Stimulated activated naive B cell treated with anti-CD40 and anti-IgM and Interleukin-4, amounts not matched to agents 10 μg/mL and 1 μg/mL and 100 μg/mL, for 72 hours (primary cell): Measurements from ENCODE around the gene RPN2.

ENCODE experiments used
- ATAC-seq, 2 donors: fragments of 150-1000 bp; cut with Tn5 transposase; replicated peaks; 2 replicates each; pipeline ENCODE4 v1.10.0; 2021; ENCODE audit warnings: moderate library complexity in 1 of 2
- DNase-seq: peaks from one replicate; pipeline ENCODE4 v3.0.0; 2021
- H3K27ac Mint-ChIP-seq: one replicate; pipeline ENCODE4 v1.8.0; 2022; ENCODE audit warnings: mild to moderate bottlenecking, mixed read lengths
- H3K27me3 Mint-ChIP-seq, 2 donors: one replicate each; pipeline ENCODE4 v1.8.0; 2022; ENCODE audit warnings: mixed read lengths in 2 of 2
- H3K36me3 Mint-ChIP-seq, 2 donors: one replicate each; pipeline ENCODE4 v1.8.0; 2022; ENCODE audit warnings: mixed read lengths in 2 of 2, mild to moderate bottlenecking in 1 of 2
- H3K4me1 Mint-ChIP-seq, 2 donors: one replicate each; pipeline ENCODE4 v1.8.0; 2022; ENCODE audit warnings: mixed read lengths in 2 of 2, mild to moderate bottlenecking in 1 of 2
- H3K4me3 Mint-ChIP-seq, 2 donors: one replicate each; pipeline ENCODE4 v1.8.0; 2022; ENCODE audit warnings: mild to moderate bottlenecking in 2 of 2, mixed read lengths in 2 of 2, moderate library complexity in 1 of 2
- H3K9me3 Mint-ChIP-seq, 2 donors: one replicate each; pipeline ENCODE4 v1.8.0; 2022; ENCODE audit warnings: mixed read lengths in 2 of 2, mild to moderate bottlenecking in 1 of 2

The RPN2 gene

DNA sequence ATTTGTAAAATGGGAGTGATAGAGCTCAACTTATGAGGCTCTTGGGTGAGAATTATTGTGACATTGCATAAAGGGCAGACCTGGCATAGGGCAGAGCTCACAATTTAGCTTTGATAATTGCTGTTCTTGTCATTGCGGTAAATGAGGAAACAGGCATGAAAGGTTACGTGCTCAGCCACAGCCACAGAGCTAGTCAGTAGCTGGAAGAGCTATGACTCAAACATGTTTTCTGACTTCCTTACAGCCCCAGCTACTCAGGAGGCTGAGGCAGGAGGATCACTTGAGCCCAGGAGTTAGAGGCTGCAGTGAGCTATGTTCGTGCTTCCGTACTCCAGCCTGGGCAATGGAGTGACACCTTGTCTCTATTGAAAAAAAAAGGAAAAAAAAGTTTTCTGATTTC lies 86.0 kb downstream of the RPN2 start:
- Mint-ChIP-seq H3K27me3 (peaks cover 7 to 13% of the 10 kb centered on the region in 2 donors), H3K4me1 (peaks cover 5 to 15% of the 10 kb centered on the region in 2 donors), H3K36me3 (no peaks in the 10 kb centered on the region), H3K4me3 (no peak overlapping the region), H3K9me3 (no peaks in the 10 kb centered on the region), H3K27ac (no peak overlapping the region)
- peak; percentile 95 to 96 for ATAC-seq
- peak; percentile 38 for DNase-seq

DNA sequence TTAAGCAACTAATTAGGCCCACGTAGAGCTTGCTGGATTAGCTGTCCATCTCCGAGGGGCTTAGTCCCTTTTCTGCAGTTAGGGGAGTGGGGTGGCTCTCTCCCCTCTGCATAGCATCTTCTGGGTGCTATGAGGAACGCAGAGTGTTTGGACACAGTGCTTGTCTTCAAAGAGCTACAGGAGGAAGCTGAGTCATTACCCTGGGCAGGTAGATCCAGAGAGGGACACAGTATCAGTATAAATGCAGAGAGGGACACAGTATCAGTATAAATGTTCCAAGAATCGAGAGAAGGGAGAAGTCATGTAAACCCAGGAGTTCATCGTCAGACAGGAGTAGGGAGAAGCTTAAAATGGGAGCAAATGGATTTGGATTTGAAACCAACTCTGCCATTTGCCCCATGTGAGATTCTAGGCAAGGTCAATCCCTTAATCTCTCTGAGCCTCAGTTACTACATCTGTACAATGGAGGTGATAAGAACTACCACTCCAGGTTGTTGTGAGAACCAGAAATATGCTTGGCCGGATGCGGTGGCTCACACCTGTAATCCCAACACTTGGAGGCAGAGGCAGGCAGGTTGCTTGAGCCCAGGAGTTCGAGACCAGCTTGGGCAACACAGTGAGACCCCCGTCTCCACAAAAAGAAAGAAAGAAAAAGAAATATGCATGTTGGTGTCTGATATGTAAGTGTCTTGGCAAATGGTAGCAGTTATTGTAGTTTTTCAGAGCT lies 88.0 kb downstream of the RPN2 start:
- Mint-ChIP-seq H3K27me3 (peaks cover 5 to 6% of the 10 kb centered on the region in 2 donors), H3K9me3 (no peaks in the 10 kb centered on the region), H3K4me3 (no peak overlapping the region), H3K36me3 (no peaks in the 10 kb centered on the region), H3K27ac (peak overlapping the region; percentile 79), H3K4me1 (peaks cover 19 to 34% of the 10 kb centered on the region in 2 donors)
- DNase-seq (no peak), ATAC-seq (no peak)

DNA sequence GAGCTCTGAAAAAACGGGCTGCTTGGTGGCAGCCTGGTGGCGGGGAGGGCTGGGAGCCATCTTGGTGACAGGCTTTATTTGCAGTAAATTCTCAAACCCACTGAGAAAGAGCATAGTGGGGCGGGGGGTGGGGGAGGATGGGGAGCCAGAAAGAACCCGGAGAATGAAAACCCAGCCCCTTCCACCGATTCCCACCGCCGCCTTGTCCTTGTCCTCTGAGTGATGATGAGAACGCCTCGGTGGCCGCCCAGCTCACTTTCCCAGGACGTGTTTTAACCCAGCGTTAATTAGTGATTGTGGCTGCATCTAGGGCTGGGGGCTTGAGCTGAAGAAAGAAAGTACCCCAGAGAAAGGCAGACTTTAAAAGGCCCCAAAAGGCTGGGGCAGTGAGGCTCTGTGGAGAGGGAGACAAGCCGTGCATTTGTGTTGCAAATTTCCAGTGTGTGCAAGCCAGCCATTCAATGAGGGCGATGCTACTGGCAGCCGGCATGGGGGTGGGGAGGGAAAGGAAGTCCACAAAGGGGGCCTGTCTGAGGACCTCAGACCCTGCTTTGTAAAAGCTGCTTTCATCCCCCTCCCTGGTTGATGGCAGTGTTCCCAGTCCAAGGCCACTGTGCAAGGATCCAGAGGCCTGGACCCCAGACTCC lies 88.7 kb downstream of the RPN2 start:
- ATAC-seq: no peak
- no peak for DNase-seq
- H3K4me3 Mint-ChIP-seq: no peak overlapping the region
- H3K27ac Mint-ChIP-seq: peak overlapping the region; percentile 79
- H3K4me1 Mint-ChIP-seq: peaks cover 20 to 40% of the 10 kb centered on the region in 2 donors
- H3K27me3 Mint-ChIP-seq: no peaks in the 10 kb centered on the region
- H3K9me3 Mint-ChIP-seq: no peaks in the 10 kb centered on the region
- H3K36me3 Mint-ChIP-seq: no peaks in the 10 kb centered on the region

DNA sequence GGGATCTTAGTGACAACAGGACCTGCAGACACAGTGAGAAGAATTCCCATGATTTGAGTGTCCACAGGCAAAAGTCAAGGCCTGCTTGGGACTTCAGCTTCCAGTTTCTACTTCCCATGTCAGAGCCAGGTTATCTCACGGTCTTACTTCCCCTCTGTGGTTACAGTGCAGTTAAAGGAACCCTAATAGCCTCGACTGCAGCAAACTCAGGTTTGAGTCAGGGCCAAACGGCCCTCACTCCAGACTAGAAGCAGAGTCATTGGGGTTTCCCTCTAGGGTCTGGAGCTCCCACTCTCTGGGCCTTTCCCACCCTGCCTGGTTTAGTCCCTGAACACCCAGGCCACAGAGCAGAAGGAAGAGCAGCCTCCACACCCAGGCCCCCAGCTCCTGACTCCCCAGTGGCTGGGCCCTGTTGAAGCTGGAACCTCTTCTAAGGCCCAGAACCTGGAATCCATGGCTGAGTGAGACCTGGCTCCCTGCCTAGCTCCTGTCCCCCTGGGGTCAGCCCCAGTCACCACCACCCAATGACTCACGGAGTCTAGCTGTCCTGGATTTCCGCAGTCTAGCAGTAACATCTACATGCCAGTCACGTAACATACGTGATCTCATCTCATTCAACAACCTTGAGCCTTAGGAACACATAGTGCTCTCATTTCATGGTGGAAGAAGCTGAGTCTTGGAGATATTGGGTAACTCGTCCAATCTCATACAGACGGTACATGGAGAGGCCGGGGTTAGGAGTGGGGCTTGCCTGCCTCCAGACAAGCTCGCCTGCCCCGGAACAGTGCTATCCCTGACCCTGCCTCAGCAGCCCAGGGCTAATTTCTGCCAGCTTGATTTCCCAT lies 91.7 kb downstream of the RPN2 start:
- ATAC-seq (peak; percentile 91 to 94), DNase-seq (peak; percentile 58)
- peak overlapping the region; percentile 70 for H3K27ac Mint-ChIP-seq
- H3K9me3 Mint-ChIP-seq: no peaks in the 10 kb centered on the region
- no peaks in the 10 kb centered on the region for H3K36me3 Mint-ChIP-seq
- H3K4me3 Mint-ChIP-seq: no peak overlapping the region
- peaks cover 38 to 62% of the 10 kb centered on the region in 2 donors for H3K4me1 Mint-ChIP-seq
- H3K27me3 Mint-ChIP-seq: no peaks in the 10 kb centered on the region

DNA sequence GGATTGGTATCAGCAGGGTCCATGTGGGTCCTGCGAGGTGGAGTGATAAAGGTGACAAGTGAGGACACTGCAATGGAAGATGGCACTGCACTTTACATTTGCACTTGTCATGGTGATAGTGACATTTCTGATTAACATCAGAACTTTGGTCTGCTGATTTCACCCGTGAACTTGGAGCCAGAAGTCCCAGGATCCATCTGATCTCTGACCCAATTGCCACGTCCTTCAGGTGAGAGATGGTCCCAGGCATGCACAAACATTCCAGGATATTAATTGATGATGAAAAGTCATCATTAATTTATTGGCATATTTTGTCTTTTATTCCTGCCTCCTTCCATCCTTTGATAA lies 92.3 kb downstream of the RPN2 start:
- no peak overlapping the region for H3K4me3 Mint-ChIP-seq
- peaks cover 42 to 67% of the 10 kb centered on the region in 2 donors for H3K4me1 Mint-ChIP-seq

DNA sequence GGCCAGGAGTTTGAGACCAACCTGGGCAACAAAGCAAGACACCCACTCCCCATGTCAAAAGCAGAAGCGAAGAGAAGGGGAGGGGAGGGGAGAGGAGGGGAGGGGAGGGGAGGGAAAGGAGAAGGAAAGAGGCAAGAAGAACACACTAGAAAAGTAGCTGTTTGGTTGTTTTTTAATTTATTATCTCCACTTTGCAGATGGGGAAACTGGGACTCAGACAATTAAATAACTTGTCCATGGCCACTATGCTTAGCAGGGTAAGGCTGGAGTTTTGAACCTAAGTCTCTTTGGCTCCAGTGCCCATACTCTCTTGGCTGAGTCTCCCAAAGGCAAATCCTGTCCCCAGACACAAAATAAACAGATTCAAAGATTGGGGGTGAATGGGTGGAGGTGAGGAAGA lies 94.9 kb downstream of the RPN2 start:
- H3K9me3 Mint-ChIP-seq: no peaks in the 10 kb centered on the region
- ATAC-seq: no peak
- H3K27me3 Mint-ChIP-seq: no peaks in the 10 kb centered on the region
- H3K27ac Mint-ChIP-seq: no peak overlapping the region
- H3K4me1 Mint-ChIP-seq: peaks cover 50 to 78% of the 10 kb centered on the region in 2 donors
- DNase-seq: no peak
- H3K36me3 Mint-ChIP-seq: no peaks in the 10 kb centered on the region
- H3K4me3 Mint-ChIP-seq: no peak overlapping the region

More for the DNA sequence above, 92.3 kb downstream of the RPN2 start:
- no peaks in the 10 kb centered on the region for H3K9me3 Mint-ChIP-seq
- ATAC-seq (no peak), DNase-seq (no peak)
- H3K27me3 Mint-ChIP-seq: no peaks in the 10 kb centered on the region
- H3K36me3 Mint-ChIP-seq: no peaks in the 10 kb centered on the region
- peak overlapping the region; percentile 70 for H3K27ac Mint-ChIP-seq

DNA sequence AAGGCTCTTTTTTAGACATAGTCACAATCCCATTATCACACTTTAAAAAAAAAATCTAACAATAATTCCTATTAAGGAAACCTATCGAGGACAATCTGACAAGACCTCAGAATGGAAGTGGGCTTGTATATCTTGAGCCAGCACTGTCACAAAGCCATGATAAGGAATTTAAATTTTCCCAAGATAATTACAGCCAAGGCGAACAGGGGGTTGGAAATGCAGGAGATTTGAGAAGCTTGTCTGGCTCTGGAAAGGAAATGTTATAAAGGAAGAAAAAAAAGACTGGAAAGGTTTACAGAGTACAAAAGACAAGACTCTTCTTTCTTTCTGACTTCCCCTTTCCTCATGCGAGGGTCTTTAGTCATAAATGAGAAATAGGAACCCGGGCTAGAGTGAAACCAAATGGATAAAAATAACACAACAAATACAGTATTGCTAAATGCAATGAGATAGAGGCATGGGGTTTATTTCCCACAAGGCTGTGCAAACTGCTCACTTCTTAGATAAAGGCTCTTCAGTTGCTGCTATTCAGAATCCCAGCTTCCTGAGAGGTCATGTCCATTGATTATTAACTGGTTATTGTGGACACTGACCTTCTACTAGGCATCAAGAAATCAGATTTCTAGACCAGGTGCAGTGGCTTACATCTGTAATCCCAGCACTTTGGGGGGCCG lies 95.9 kb downstream of the RPN2 start:
- H3K27me3 Mint-ChIP-seq: no peaks in the 10 kb centered on the region
- peak overlapping the region; percentile 86 for H3K27ac Mint-ChIP-seq

DNA sequence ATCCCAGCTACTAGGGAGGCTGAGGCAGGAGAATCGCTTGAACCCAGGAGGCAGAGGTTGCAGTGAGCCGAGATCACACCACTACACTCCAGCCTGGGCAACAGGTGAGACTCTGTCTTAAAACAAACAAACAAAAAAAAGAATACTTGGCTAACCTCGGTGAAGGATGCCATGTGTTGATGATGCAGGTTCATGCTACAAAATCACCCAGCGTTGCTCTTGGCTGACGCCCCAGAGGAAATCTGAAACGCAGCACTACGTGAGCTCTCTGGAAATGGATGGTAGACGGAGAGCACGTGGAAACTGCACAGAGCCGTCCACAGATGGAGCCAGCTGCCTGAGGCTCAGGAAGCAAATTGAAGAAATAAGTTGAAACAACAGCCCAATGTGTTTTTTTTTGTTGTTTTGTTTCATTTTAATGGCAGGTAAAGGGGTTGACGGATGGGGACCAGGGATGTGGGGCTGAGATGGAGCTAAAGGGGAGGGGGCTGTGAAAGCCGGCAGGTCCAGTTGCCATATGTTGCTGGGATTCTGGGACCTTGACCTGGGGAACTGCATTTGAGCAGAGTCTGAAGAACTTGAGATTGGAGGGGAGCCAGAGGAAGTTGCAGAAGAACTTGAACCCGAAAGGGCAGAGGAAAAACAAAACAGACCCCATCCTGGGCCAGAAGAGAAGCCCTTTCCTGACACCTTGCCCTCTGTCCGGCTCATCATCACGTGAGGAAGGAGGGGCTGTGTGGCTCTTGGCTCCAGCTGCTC lies 97.5 kb downstream of the RPN2 start:
- H3K4me1 Mint-ChIP-seq: peaks cover 31 to 54% of the 10 kb centered on the region in 2 donors
- H3K36me3 Mint-ChIP-seq: no peaks in the 10 kb centered on the region
- H3K27me3 Mint-ChIP-seq: no peaks in the 10 kb centered on the region
- ATAC-seq (peak; percentile 82 to 84), DNase-seq (no peak)
- no peaks in the 10 kb centered on the region for H3K9me3 Mint-ChIP-seq
- peak overlapping the region; percentile 93 for H3K27ac Mint-ChIP-seq
- H3K4me3 Mint-ChIP-seq: peak overlapping the region; percentile 39 to 48

More for the DNA sequence above, 95.9 kb downstream of the RPN2 start:
- no peaks in the 10 kb centered on the region for H3K9me3 Mint-ChIP-seq
- peaks cover 47 to 71% of the 10 kb centered on the region in 2 donors for H3K4me1 Mint-ChIP-seq
- no peak for DNase-seq
- peak; percentile 32 to 52 for ATAC-seq
- H3K36me3 Mint-ChIP-seq: no peaks in the 10 kb centered on the region
- no peak overlapping the region for H3K4me3 Mint-ChIP-seq

DNA sequence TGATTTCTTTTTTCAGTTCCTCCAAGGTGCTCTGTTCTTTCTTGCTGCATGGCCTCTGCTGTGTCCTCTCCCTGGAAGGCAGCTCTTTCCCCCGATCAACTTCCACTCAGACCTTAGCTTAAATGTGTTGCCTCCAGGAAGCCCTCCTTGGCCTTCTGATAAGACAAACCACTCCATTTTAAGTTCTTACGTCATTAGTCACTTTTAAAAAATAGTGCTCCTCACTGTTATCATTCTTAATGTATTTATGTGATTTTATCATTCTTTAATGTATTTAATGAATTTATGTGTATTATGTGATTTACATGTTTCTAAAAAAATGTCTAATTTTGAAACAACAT lies 98.1 kb downstream of the RPN2 start:
- peak overlapping the region; percentile 39 to 48 for H3K4me3 Mint-ChIP-seq
- no peak for ATAC-seq
- DNase-seq: no peak
- no peaks in the 10 kb centered on the region for H3K9me3 Mint-ChIP-seq
- no peaks in the 10 kb centered on the region for H3K36me3 Mint-ChIP-seq
- H3K27me3 Mint-ChIP-seq: no peaks in the 10 kb centered on the region
- peak overlapping the region; percentile 93 for H3K27ac Mint-ChIP-seq
- peaks cover 31 to 49% of the 10 kb centered on the region in 2 donors for H3K4me1 Mint-ChIP-seq

DNA sequence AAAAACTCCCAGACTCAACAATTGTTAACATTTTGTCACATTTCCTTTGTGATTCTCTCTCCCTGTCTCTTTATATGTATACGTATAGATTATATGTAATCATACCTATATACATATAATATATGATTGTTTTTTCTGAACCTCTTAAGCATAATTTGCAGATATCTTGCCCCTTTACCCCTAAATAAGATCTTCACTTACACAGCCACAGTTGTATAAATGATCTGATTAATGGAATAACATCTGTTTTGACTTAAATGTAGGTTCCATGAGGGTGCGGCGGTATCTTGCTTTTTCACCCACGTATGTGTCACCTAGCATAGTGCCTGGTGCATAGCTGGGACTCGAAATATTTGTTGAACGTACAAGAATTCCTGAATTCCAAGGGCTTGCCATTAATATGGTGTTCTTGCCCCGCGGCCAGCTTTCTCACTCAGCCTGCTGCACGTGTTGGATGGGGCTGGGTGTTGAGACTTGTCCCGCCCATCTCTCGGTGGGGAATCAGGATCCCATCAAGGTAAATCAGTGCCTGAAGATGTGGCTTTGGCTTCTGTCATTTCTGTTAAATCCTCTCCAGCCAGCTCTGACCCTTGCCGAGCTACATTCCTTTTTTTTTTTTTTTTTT lies 99.9 kb downstream of the RPN2 start:
- DNase-seq (no peak), ATAC-seq (no peak)
- no peak overlapping the region for H3K27ac Mint-ChIP-seq
- no peaks in the 10 kb centered on the region for H3K9me3 Mint-ChIP-seq
- no peaks in the 10 kb centered on the region for H3K36me3 Mint-ChIP-seq
- H3K27me3 Mint-ChIP-seq: no peaks in the 10 kb centered on the region
- H3K4me1 Mint-ChIP-seq: peaks cover 21 to 31% of the 10 kb centered on the region in 2 donors
- H3K4me3 Mint-ChIP-seq: no peak overlapping the region

DNA sequence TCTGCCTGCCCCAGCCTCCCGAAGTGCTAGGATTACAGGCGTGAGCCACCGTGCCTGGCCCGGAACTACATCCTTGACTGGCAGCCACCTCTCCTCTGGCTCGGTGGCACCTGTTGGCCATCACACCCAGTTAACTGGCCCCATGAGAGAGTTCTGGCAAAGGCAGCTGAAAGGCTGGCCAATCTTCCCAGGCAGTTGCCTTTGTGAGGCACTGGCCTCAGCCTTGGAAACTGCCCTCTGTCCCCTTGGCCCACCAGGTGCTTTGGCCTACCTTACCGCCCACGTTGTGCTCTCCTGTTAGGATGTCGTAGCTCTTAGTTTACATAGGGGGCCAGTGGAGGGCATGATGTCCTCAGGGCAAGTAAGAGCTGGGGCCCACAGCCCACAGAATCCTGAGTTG lies 100.7 kb downstream of the RPN2 start:
- no peak overlapping the region for H3K4me3 Mint-ChIP-seq
- DNase-seq (no peak), ATAC-seq (no peak)
- peaks cover 19 to 24% of the 10 kb centered on the region in 2 donors for H3K4me1 Mint-ChIP-seq
- H3K27ac Mint-ChIP-seq: no peak overlapping the region
- H3K9me3 Mint-ChIP-seq: no peaks in the 10 kb centered on the region
- no peaks in the 10 kb centered on the region for H3K36me3 Mint-ChIP-seq
- no peaks in the 10 kb centered on the region for H3K27me3 Mint-ChIP-seq

DNA sequence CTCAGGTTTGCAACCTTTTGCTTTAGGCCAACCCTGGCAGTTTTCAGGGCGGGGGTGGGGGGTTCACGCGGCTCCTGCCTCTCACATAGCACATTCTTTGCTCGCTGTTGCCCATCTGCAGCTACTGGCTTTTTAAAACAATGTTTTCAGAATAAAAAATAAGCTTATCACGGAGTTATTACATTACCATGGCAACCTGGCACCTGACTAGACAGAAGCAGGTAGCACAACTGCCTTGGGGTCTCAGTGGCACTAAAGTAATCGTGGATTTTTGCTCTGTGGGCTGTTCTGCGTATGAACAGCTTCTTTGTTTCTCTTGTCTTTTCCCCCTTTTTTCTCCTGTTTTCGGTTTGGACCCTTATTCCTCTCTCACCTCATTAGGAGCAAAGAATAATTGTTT lies 101.3 kb downstream of the RPN2 start:
- H3K4me3 Mint-ChIP-seq: no peak overlapping the region
- DNase-seq (no peak), ATAC-seq (no peak)
- no peaks in the 10 kb centered on the region for H3K27me3 Mint-ChIP-seq
- no peak overlapping the region for H3K27ac Mint-ChIP-seq
- no peaks in the 10 kb centered on the region for H3K9me3 Mint-ChIP-seq
- peaks cover 13 to 18% of the 10 kb centered on the region in 2 donors for H3K4me1 Mint-ChIP-seq
- no peaks in the 10 kb centered on the region for H3K36me3 Mint-ChIP-seq

DNA sequence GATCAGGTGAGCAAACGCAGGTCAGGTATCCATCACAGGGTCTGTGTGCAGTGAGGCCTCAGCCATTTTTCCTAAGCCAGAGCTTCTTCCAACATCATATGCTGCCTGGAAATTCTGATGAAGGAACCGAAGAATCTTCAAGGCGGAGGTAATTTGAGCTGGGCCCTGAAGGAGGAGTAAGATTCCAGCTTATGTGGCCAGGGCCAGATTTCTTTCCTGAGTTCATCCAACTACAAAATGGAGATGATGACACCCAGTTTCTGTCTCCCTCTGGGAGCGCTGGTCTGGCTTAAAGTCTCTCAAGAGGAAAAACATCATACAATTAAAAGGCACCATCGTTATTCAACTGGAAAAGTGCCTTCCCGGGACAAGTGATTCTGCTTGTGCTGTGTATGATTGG lies 103.4 kb downstream of the RPN2 start:
- Mint-ChIP-seq H3K36me3 (no peaks in the 10 kb centered on the region), H3K4me1 (no peaks in the 10 kb centered on the region), H3K4me3 (no peak overlapping the region), H3K27me3 (no peaks in the 10 kb centered on the region), H3K27ac (no peak overlapping the region), H3K9me3 (no peaks in the 10 kb centered on the region)
- ATAC-seq: no peak
- DNase-seq: no peak
